Vagina (tissue), 2 donors: ENCODE results near the gene IPP.

ENCODE experiments used
- CTCF ChIP-seq, 3 experiments: fragments of 450-650 bp in 2 of 3; fragments of 200-600 bp in 1 of 3; sonication (generic) in 1 of 3; IDR thresholded peaks; one replicate each; pipeline ENCODE4 v1.5.1; 2017 to 2019; ENCODE audit warnings: antibody characterized with exemption in 3 of 3, mild to moderate bottlenecking in 2 of 3, moderate library complexity in 2 of 3
- POLR2A ChIP-seq, 2 donors: fragments of 450-650 bp; IDR thresholded peaks; one replicate each; pipeline ENCODE4 v1.6.1; 2017; ENCODE audit warnings: antibody characterized with exemption in 2 of 2, mild to moderate bottlenecking in 2 of 2, moderate library complexity in 2 of 2
- POLR2AphosphoS5 ChIP-seq, 2 donors: sonication (generic); formaldehyde crosslinking; IDR thresholded peaks; one replicate each; pipeline ENCODE4 v1.9.0; 2017; ENCODE audit warnings: antibody characterized with exemption in 2 of 2, mild to moderate bottlenecking in 2 of 2, low read depth in 1 of 2; ENCODE audit not compliant: insufficient read depth in 1 of 2

GRCh38 chr1:45730780-45731319 lies 19.6 kb downstream of the IPP start:
- TF ChIP-seq CTCF (IDR thresholded peaks at IDR 0.05) (no peak), POLR2AphosphoS5 (IDR thresholded peaks at IDR 0.05; ENCODE audit: insufficient read depth in 1 of 2, low read depth in 1 of 2) (no peak), POLR2A (IDR thresholded peaks at IDR 0.05) (no peak)
